Trophoblast cell (in vitro differentiated cells and primary cell): ENCODE results near the gene TAS1R1.

Experiments used
- DNase-seq, 2 donors: peaks; one replicate each; pipeline ENCODE4 v3.0.0-alpha.2; 2016
- H2AFZ ChIP-seq: 2 replicates; pipeline ENCODE4 v1.6.1; 2013; ENCODE audit warnings: low read length, moderate library complexity, mild to moderate bottlenecking; ENCODE audit not compliant: insufficient read depth, poor library complexity
- H2AK5ac ChIP-seq: 2 replicates; pipeline ENCODE4 v1.6.1; 2013; ENCODE audit warnings: mild to moderate bottlenecking, low read length
- H2BK120ac ChIP-seq: 2 replicates; pipeline ENCODE4 v1.6.1; 2013; ENCODE audit warnings: low read length, mild to moderate bottlenecking, moderate library complexity; ENCODE audit not compliant: insufficient read depth, poor library complexity
- H2BK12ac ChIP-seq: 2 replicates; pipeline ENCODE4 v1.6.1; 2013; ENCODE audit warnings: mild to moderate bottlenecking, low read length, moderate library complexity
- H2BK5ac ChIP-seq: 2 replicates; pipeline ENCODE4 v1.6.1; 2013; ENCODE audit warnings: low read length, low read depth, moderate library complexity, mild to moderate bottlenecking; ENCODE audit not compliant: poor library complexity
- H3K14ac ChIP-seq: 2 replicates; pipeline ENCODE4 v1.6.1; 2013; ENCODE audit warnings: mild to moderate bottlenecking, low read length
- H3K18ac ChIP-seq: 2 replicates; pipeline ENCODE4 v1.6.1; 2013; ENCODE audit warnings: mild to moderate bottlenecking, low read length
- H3K23ac ChIP-seq: 2 replicates; pipeline ENCODE4 v1.6.1; 2013; ENCODE audit warnings: low read length
- H3K27ac ChIP-seq: 2 replicates; pipeline ENCODE4 v1.5.1; 2013; ENCODE audit warnings: low read depth, mild to moderate bottlenecking, inconsistent platforms, low read length, moderate library complexity
- H3K27me3 ChIP-seq: 2 replicates; pipeline ENCODE4 v1.6.1; 2013; ENCODE audit warnings: inconsistent platforms, mild to moderate bottlenecking, low read length, moderate library complexity; ENCODE audit not compliant: insufficient read depth
- H3K36me3 ChIP-seq, 2 experiments: 1 replicate in 1 of 2; 2 replicates in 1 of 2; pipeline ENCODE4 v1.6.1; 2013; ENCODE audit warnings: low read length in 2 of 2, mild to moderate bottlenecking in 2 of 2, moderate library complexity in 1 of 2; ENCODE audit not compliant: insufficient read depth in 2 of 2, control insufficient read depth in 1 of 2
- H3K4ac ChIP-seq: 2 replicates; pipeline ENCODE4 v1.6.1; 2013; ENCODE audit warnings: low read depth, mild to moderate bottlenecking, low read length, moderate library complexity
- H3K4me1 ChIP-seq, 2 experiments: 1 replicate in 1 of 2; 2 replicates in 1 of 2; pipeline ENCODE4 v1.6.1; 2013; ENCODE audit warnings: low read length in 2 of 2, mild to moderate bottlenecking in 2 of 2, moderate library complexity in 1 of 2; ENCODE audit not compliant: insufficient read depth in 2 of 2, control insufficient read depth in 1 of 2
- H3K4me2 ChIP-seq: 2 replicates; pipeline ENCODE4 v1.6.1; 2013; ENCODE audit warnings: inconsistent platforms, mild to moderate bottlenecking, low read length, moderate library complexity
- H3K4me3 ChIP-seq: 2 replicates; pipeline ENCODE4 v1.5.1; 2013; ENCODE audit warnings: mild to moderate bottlenecking, low read depth, low read length, inconsistent platforms
- H3K79me1 ChIP-seq: one replicate; pipeline ENCODE4 v1.6.1; 2013; ENCODE audit warnings: low read length
- H3K79me2 ChIP-seq: 2 replicates; pipeline ENCODE4 v1.6.1; 2013; ENCODE audit warnings: low read length, mild to moderate bottlenecking; ENCODE audit not compliant: control insufficient read depth, insufficient read depth, poor library complexity
- H3K9ac ChIP-seq: 2 replicates; pipeline ENCODE4 v1.6.1; 2013; ENCODE audit warnings: mild to moderate bottlenecking, low read length
- H3K9me3 ChIP-seq: 2 replicates; pipeline ENCODE4 v1.6.1; 2013; ENCODE audit warnings: low read depth, mild to moderate bottlenecking, control low read depth, inconsistent platforms, low read length; ENCODE audit not compliant: insufficient read depth
- H4K12ac ChIP-seq: 2 replicates; pipeline ENCODE4 v1.6.1; 2013; ENCODE audit warnings: low read depth, mild to moderate bottlenecking, low read length, moderate library complexity
- H4K8ac ChIP-seq: 2 replicates; pipeline ENCODE4 v1.6.1; 2013; ENCODE audit warnings: low read depth, mild to moderate bottlenecking, low read length, moderate library complexity
- H4K91ac ChIP-seq: one replicate; pipeline ENCODE4 v1.6.1; 2013; ENCODE audit warnings: low read depth, mild to moderate bottlenecking, low read length, moderate library complexity
- WGBS: extraction: QIAGEN DNeasy Blood & Tissue Kit; methylation state at CpG from one replicate; pipeline ENCODE4 v1.1.7; 2013; ENCODE audit warnings: missing lambda C conversion rate; ENCODE audit not compliant: insufficient read length, insufficient coverage; ENCODE audit errors: extremely low coverage; 5-methylcytosine and 5-hydroxymethylcytosine counted together

The TAS1R1 gene

DNA sequence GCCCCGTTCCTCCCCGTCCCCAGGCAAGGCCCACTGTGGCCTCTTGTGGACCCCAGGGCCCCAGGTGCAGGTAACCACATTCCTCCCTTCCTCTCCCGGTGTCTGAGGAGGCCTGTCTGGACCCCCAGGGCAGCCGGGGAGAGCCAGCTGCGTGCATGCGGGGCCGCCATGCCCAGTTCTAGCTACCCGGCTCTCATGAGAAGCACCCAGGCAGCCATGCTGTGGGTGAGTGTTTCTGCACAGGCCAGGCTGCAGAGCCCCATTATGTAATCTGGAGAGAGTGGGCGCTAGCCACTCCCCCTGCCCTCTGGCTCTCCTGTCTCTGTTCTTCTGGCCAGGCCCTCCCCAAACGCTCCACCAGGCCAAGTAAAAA is 45.2 kb upstream of the TAS1R1 start:
- H4K91ac ChIP-seq: no peak overlapping the region
- no peak overlapping the region for H2BK5ac ChIP-seq
- no peak overlapping the region for H3K27ac ChIP-seq
- H4K8ac ChIP-seq: no peak overlapping the region
- peaks cover 36 to 40% of the 10 kb centered on the region in 2 experiments for H3K4me1 ChIP-seq
- peaks cover 2% of the 10 kb centered on the region for H3K9me3 ChIP-seq
- no peak overlapping the region for H3K23ac ChIP-seq
- peaks cover 7% of the 10 kb centered on the region for H3K79me2 ChIP-seq
- H2AK5ac ChIP-seq: no peak overlapping the region
- H4K12ac ChIP-seq: no peak overlapping the region
- H3K9ac ChIP-seq: no peak overlapping the region
- H3K36me3 ChIP-seq: no peaks in the 10 kb centered on the region
- H3K4me3 ChIP-seq: no peak overlapping the region
- H3K14ac ChIP-seq: no peak overlapping the region
- H3K27me3 ChIP-seq: no peaks in the 10 kb centered on the region
- H2AFZ ChIP-seq: no peak overlapping the region
- no peak for DNase-seq
- H3K4ac ChIP-seq: no peak overlapping the region
- no peak overlapping the region for H3K18ac ChIP-seq
- no peak overlapping the region for H2BK12ac ChIP-seq
- H3K4me2 ChIP-seq: no peak overlapping the region
- peaks cover 37% of the 10 kb centered on the region for H3K79me1 ChIP-seq
- H2BK120ac ChIP-seq: no peak overlapping the region
- no CpG with 5 or more reads among the region's 10 CpGs for WGBS

DNA sequence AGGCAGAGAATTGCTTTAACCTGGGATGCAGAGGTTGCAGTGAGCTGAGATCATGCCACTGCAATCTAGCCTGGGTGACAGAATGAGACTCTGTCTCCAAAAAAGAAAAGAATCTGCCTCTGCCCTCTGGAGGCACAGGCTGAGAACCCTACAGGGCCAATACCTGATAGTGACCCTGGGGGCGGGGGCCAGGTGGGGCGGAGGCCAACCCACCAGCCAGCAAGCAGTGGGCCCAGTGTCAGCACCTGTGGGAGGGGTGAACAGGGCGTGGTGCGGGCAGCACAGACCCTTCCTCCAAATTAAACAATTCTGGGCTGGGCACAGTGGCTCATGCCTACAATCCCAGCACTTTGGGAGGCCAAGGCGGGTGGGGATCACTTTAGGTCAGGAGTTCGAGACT is 44.6 kb upstream of the TAS1R1 start:
- DNase-seq: no peak
- no peak overlapping the region for H4K12ac ChIP-seq
- H2BK5ac ChIP-seq: no peak overlapping the region
- H2AFZ ChIP-seq: no peak overlapping the region
- H3K36me3 ChIP-seq: no peaks in the 10 kb centered on the region
- H3K4me3 ChIP-seq: no peak overlapping the region
- H4K8ac ChIP-seq: no peak overlapping the region
- peaks cover 36 to 40% of the 10 kb centered on the region in 2 experiments for H3K4me1 ChIP-seq
- no peak overlapping the region for H3K27ac ChIP-seq
- H4K91ac ChIP-seq: no peak overlapping the region
- no peak overlapping the region for H2BK120ac ChIP-seq
- no peak overlapping the region for H3K18ac ChIP-seq
- H3K9me3 ChIP-seq: no peaks in the 10 kb centered on the region
- no peak overlapping the region for H3K4ac ChIP-seq
- no peak overlapping the region for H3K23ac ChIP-seq
- H3K79me1 ChIP-seq: peaks cover 34% of the 10 kb centered on the region
- no peaks in the 10 kb centered on the region for H3K27me3 ChIP-seq
- peaks cover 7% of the 10 kb centered on the region for H3K79me2 ChIP-seq
- no CpG with 5 or more reads among the region's 6 CpGs for WGBS
- H3K4me2 ChIP-seq: no peak overlapping the region
- no peak overlapping the region for H3K9ac ChIP-seq
- no peak overlapping the region for H3K14ac ChIP-seq
- no peak overlapping the region for H2BK12ac ChIP-seq
- peak overlapping the region; percentile 68 for H2AK5ac ChIP-seq

DNA sequence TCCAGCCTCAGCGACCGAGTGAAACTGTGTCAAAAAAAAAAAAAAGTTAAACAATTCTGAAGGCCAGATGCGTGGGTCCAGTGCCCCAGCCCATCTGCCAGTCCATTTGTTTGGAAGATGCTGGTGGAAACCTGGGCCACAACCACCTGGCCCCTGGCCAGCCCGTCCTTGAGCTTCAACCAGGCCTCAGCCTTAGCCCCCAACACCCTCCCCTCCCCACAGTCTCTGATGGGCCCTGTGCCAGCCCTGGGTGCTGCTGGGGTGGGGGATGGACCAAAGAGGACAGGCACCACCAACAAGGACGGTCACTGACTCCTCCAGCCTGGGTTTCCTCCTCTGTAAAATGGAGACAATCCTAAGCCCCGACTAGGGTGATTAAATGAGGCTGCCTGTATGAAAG is 44.1 kb upstream of the TAS1R1 start:
- Histone ChIP-seq H3K4me3 (no peak overlapping the region), H2AFZ (no peak overlapping the region), H2BK5ac (no peak overlapping the region), H3K36me3 (no peaks in the 10 kb centered on the region), H4K91ac (peak overlapping the region; percentile 20), H3K27me3 (no peaks in the 10 kb centered on the region), H3K23ac (no peak overlapping the region), H3K4me2 (no peak overlapping the region), H2BK120ac (peak overlapping the region; percentile 18), H3K79me1 (peaks cover 29% of the 10 kb centered on the region), H3K79me2 (peaks cover 7% of the 10 kb centered on the region), H3K14ac (peak overlapping the region; percentile 45), H3K4me1 (peaks cover 39 to 43% of the 10 kb centered on the region in 2 experiments), H3K9me3 (no peaks in the 10 kb centered on the region), H2AK5ac (peak overlapping the region; percentile 40), H3K27ac (no peak overlapping the region), H3K4ac (no peak overlapping the region), H4K12ac (no peak overlapping the region), H3K9ac (no peak overlapping the region), H4K8ac (no peak overlapping the region), H2BK12ac (peak overlapping the region; percentile 100), H3K18ac (no peak overlapping the region)
- no peak for DNase-seq
- WGBS: no CpG with 5 or more reads among the region's 6 CpGs

DNA sequence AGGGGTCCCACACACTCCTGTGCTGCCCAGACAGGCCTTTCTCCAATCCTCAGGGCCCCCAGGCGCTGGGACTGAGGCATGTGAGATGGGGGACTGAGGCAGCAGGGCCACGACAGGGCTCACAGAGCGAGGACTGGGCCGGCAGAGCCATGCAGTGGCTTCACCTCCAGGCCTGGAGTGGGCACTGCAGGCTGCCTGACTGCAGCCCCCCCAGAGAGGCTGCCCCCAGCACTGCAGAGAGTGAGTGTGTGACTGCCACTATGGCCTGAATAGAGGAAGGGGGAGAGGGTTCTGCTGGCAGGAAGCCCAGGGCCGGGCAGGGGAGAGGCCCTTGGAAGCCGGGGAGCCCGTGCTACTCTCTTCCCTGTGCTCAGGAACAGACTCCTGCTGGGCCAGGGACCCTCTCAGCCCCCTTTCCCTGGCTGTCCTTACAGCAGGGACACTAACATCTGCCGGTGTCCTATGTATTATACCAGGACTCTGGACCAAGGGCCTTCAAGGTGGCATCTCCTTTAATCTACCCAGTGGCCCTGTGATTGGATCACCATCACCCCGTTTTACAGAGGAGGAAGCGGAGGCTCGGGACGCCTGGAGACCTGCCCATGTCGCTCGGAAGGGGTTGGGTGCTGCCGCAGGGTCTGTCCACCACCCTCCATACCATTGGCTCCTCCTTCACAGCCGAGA is 43.4 kb upstream of the TAS1R1 start:
- Histone ChIP-seq H3K18ac (peak overlapping the region; percentile 7), H2AFZ (peak overlapping the region; percentile 14), H3K4me2 (no peak overlapping the region), H3K79me1 (peaks cover 28% of the 10 kb centered on the region), H3K14ac (peak overlapping the region; percentile 45), H3K4me1 (peaks cover 35 to 38% of the 10 kb centered on the region in 2 experiments), H3K4ac (peak overlapping the region; percentile 23), H3K27ac (no peak overlapping the region), H4K8ac (peak overlapping the region; percentile 18), H3K27me3 (no peaks in the 10 kb centered on the region), H2BK5ac (peak overlapping the region; percentile 78), H3K23ac (no peak overlapping the region), H3K4me3 (no peak overlapping the region), H2AK5ac (peak overlapping the region; percentile 40), H3K79me2 (peaks cover 7% of the 10 kb centered on the region), H3K9me3 (no peaks in the 10 kb centered on the region), H3K36me3 (no peaks in the 10 kb centered on the region), H3K9ac (no peak overlapping the region), H4K12ac (peak overlapping the region; percentile 54), H2BK12ac (peak overlapping the region; percentile 100), H4K91ac (peak overlapping the region; percentile 83), H2BK120ac (peak overlapping the region; percentile 65)
- WGBS: no CpG with 5 or more reads among the region's 16 CpGs
- no peak for DNase-seq
